HG03108 (cell line): ENCODE measurements around the gene FILIP1L.
A peak's percentile ranks its signal among the peaks of the same experiment; 100 is the strongest.

ENCODE experiments used
- ATAC-seq: cut with Tn5 transposase; IDR thresholded peaks from one replicate; pipeline ENCODE4 v1.9.1; 2021; ENCODE audit warnings: moderate library complexity; ENCODE audit not compliant: unreplicated experiment

The FILIP1L gene

DNA sequence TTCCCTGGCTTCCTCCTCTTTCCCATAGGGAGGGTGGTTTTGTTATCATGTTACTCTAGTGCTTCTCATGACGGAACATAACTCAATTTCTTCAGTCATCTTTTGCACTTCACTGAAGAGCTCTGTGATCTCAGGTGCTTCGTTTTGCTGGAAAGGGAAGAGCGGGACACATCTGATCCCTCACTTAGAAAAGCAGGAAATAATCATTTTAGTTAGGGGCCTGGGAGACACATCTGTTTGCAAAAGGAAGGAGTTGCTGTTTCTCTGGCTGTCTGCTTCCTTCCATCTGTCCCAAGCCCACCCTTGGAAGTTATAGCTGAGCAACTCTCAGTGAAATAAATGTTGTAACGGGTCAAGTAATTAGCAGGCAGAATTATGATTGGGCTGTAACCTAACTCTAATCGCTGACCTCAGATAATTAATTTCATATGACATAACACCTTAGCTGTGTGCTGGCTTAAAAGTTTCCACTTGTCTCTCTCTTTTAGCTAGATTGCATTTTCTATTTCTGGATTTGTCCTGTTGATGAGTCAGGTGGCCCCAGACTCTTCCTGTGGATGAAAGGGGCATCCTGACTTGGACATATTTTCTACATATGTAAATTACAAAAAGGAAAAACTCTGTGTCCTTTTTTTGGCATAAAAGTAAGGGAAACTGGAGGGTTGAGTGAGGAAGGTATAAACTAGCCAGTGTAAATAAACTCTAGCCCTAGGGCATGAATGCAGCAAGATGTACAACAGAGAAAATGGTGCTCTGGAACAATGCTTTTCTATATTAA is 11.0 kb upstream of the FILIP1L start:
- no peak for ATAC-seq

GRCh38 chr3:100124201-100124761 is 10.0 kb upstream of the FILIP1L start:
- no peak for ATAC-seq

GRCh38 chr3:100123112-100123511 is 8.8 kb upstream of the FILIP1L start:
- ATAC-seq, result no peak

DNA sequence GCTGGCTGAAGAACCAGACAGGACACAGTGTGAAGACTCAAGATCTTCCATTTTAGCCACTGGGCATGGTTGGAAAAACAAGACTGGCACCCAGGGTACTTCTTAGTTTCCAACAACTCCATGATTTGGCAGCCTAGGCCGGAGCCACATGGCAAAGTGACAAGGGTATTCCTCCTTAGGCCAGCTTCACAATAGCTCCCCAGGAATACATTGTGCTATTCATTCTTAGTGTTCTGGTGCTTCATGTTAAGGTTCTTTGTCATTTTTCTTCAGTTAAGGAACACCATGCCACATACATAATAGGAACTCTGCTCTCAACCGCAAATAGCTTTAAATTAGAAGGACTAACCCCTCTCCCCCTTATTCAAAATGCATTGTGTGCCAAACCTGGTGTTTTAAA is 8.0 kb upstream of the FILIP1L start:
- no peak for ATAC-seq

DNA sequence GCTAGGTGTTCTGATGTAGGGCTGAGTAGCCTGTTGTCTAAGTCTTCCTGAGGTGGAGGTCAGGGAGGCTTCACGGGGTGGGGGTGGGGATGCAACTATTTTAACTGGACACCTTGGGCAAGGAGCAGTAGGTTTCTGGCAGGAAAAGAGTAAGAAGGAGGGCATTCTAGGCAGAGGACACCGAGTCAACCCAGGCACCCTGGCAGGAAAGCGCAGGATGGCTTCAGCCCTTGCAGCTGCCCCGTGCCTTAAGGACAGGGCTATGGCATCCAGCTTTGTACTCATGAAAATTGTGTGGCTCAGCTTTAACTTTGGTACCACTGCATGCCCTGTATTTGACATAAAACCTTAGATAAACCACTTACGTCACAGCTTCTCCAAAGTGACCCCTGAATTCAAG is 6.4 kb upstream of the FILIP1L start:
- ATAC-seq, result no peak

DNA sequence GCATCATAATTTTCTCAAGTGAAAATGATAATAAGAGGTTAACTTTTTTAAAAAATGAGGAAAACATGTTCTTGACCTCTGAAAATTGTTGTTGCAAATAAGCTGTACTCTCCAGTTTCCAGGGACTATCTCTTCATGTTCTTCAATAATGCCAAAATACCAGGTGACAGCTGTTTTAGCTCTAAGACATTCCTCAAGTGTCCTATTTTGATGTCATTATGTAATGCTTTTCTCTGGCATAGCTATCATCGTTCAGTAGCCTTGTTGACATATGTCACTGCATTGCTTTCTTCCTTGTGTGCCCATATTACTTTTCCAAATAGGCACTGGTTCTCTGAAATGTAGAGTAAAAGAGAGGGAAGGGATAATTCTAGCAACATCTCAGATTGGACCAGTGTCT is 5.7 kb upstream of the FILIP1L start:
- ATAC-seq, result no peak

- ATAC-seq, result no peak
Measured at GRCh38 chr3:100117093-100117492, 2.8 kb upstream of the FILIP1L start.

DNA sequence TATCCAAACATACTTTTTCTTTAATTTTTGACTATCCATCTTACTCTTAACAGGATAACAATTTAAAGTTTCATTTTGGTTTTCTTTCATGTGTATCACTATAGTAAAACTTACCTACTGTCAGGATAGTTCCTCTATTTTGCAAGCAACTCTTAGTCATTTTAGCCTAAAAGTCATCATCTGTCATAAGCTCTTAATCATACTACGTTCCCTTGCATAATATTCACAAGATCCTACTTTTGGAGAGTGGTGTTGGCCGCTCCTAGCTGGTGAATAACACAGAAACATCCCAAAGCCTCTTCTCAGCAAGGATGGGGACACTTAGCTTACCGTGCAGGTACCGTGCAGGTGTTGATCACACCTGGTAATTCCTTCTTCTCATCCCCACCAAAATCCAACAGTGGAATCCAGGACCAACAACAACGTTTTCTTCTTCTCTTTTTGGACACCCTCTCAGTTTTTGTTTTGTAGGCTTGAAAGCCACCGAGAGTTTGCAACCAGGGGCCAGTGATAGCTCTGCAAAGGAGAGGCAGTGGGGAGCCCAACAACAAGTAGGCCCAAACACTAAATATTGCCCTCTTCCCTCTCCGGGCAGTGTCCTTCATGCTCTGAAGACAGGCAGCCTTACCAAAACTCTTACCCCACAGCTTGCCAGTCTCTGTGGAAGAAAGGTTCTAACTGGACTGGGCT is 433 bp downstream of the FILIP1L start:
- no peak for ATAC-seq

- no peak for ATAC-seq
Measured at GRCh38 chr3:100111728-100112127, 2.6 kb downstream of the FILIP1L start.

DNA sequence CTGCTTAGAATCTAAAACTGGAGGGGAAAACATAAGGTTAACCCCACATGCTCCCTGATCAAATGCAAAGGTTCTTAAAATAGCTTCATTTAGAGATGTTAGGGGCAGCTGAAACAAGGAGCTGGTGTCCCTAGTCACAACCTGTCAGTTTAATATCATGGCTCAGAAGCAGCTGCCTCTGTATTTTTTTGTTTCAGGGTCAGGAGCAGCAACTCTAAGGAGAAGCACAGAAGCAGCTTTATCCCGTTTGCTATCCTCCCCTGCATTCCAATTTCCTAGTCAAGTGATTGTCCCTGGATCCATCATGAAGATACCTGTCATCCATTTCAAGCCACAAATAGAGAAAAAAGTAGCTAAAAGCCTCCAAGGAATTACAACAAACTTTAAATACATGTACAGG is 4.1 kb downstream of the FILIP1L start:
- ATAC-seq, result no peak

- no peak for ATAC-seq
Measured at GRCh38 chr3:100108464-100109079, 5.7 kb downstream of the FILIP1L start.

DNA sequence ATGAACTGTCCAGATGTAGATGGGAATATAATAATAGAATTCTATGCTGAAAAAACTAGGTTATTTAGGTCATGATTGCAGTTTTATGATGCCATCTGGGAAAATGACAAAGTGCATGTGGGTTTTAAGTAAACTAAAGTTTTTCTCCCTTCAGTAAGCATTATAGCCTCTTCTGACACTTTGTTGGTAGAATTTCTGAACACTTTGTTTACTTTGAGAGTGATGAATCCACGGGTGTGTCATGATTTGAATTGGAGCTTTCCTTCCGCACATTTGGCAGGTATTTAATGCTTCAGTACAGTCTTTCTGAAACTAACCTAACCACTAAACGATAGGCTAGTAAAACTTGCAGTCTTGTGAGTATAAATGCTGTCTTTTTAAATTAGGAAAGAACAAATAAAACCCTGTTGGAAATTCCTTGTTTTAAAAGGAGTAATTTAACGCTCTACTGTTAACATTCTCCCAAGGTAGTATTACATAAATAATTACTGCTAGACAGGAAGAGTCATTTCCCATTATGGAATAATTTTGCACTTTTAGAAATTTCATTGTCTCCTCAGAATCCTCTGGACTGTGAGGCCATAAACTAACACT is 7.0 kb downstream of the FILIP1L start:
- ATAC-seq, result no peak

DNA sequence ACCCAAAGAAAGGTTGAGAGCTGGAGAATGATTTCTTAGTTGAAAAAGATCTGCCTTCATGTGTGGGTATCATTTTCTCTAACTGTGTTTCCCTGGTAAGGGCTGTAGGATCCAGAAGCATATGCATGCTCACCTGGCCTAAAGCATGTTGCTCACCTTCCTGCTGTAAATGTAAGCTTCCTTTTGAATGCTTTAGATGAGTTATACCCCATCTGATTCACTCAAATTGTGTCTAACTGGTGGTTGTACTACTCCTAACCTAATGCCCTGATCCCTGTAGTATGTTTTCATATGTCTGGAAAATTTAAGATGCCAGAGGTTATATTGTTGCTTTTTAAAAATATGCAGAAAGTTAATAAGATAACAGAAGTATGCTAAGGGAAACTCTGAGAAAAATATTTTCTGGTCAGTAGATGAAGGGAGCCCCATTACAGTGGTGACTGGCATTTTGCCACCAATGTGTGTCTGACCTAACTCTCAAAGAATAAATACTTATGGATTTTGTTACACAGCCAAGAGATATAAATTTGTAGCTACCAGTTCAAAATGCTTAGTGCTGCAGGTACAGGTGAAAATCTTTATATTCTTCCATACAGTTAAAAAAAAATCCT is 7.7 kb downstream of the FILIP1L start:
- no peak for ATAC-seq

GRCh38 chr3:100106094-100106493 is 8.2 kb downstream of the FILIP1L start:
- ATAC-seq, result no peak

- ATAC-seq, result peak; percentile 35
Measured at GRCh38 chr3:100105501-100105900, 8.8 kb downstream of the FILIP1L start.

DNA sequence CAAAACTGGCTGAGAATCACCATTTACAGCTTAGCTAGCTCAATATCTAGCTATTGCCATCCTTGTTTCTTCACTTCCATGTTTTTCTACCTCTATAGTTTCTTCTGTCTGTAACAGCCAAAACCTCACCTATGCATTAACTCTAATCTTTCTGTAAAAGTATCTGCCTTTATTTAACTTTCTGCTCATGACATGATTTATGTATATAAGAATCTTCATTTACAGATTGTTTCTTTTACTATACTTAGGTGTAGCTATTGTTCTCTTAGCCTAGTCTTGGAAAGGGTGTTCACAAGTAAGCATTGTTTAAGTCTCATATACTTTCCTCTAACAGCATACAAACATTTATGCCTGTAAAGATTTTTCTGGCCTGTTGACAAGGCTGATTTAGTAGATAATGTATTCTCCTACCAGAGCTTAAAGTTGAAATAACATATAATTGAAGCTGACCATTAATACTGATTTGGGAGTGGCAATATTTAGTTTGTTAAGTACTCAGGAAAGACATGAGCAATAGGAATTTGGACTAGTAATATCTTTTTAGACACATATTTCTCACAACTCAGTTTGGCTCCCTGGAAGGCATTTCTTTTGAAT is 9.4 kb downstream of the FILIP1L start:
- no peak for ATAC-seq

- peak; percentile 36 for ATAC-seq
Measured at GRCh38 chr3:100104442-100104798, 9.9 kb downstream of the FILIP1L start.

DNA sequence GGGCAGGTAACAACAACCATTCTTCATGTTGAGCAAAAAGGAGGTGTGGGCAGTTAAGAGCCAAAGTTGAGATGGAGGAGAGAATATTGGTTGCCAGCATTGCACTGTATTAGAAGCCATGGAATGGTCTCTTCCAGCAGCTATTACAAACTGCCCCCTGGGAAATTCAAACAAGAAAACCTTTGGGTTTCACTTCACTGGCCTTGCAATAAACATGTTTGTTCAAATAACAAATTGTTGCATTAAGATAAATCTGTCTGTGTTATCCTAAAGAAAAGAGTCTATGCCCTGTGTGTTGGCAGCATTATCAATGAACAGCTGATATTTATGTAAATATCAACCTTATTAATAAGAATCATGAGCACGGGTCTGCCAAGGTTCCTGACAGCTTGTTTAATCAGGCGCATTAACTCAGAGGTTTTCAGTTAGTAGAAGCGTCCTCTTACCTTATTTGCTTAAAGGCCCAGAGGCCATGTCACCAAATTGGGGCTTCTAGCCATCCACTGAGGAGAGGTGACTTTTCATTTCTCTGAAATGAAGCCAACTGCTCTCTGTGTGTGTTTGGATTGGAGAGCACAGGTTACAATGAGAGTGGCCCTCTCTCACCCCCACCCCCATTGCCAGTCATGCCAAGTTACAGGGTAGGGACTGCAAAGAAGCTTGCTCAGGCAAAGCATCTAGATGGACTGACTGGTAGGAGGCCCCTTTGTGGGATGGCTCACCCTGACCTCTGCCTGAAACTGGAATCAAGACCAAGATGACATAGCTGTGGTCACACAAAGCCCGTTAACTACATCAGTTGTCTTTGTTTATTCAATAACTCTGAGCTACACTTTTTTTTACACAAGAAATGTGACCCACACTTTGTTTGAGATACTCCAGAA is 10.5 kb downstream of the FILIP1L start:
- ATAC-seq, result peak; percentile 86

DNA sequence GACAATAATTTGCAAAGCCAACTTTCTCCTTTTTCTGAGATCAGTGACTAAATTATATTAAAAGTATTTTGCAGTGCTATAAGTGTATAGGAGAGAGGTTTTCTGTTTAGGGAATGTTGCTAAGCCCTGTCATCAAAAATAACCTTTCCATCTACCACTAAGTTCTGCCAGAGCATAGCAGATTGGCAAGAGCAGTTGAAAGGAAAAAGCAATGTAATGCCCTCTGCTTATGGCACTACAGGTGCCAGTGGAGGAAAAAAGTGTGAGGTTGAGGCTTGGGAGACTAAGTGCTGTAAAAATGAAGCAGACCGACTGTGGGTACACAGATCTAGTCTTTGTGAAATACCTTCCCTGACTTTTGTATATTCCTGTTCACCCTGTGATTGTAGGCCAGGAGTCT is 11.5 kb downstream of the FILIP1L start:
- ATAC-seq, result no peak

DNA sequence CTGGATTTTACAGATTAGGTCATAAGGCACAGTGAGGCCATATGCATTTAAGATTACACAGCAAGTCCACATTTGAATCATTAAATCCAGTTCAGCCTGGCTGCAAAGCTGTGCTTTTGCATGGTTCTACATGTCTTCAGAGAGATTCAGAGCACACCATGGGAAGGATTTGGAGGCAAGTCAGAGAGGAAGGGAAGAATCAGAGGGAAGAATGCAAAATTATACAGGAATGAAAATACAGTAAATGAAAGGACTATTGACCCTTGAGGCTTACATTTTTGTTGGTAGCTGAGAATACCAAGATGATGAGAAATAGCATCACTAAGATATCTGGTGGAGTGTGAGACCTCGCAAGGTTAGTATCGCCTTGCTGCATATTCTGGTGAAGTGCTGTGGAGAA is 13.9 kb downstream of the FILIP1L start:
- no peak for ATAC-seq
